Activated CD4-positive, alpha-beta T cell treated with anti-CD3 and anti-CD28 coated beads for 36 hours (primary cell): ENCODE measurements around the gene GCDH. TPM values are rescaled to one million over a fixed set of nuclear protein-coding genes. Genes with fewer than 3 reads are reported as not detected.

Experiments
- ATAC-seq: fragments of 200-7000 bp; cut with Tn5 transposase; one replicate; pipeline ENCODE4 v1.10.0; 2021; ENCODE audit warnings: mild to moderate bottlenecking, moderate library complexity
- CTCF ChIA-PET: fragments of 350-600 bp; sonication (Branson Sonifier 250); formaldehyde crosslinking; loops from one replicate; lab custom pipeline; 2021; ENCODE audit warnings: antibody characterized with exemption; lab: Charles Lee
- POLR2A ChIA-PET: fragments of 350-600 bp; sonication (Branson Sonifier 250); formaldehyde crosslinking; loops from one replicate; lab custom pipeline; 2021; ENCODE audit warnings: antibody characterized with exemption, inconsistent platforms; lab: Charles Lee
- DNase-seq: peaks from one replicate; pipeline ENCODE4 v3.0.0-alpha.2; 2020
- H3K27ac Mint-ChIP-seq: one replicate; pipeline ENCODE4 v1.8.0; 2021; ENCODE audit warnings: mixed read lengths
- H3K27me3 Mint-ChIP-seq: one replicate; pipeline ENCODE4 v1.8.0; 2021; ENCODE audit warnings: mixed read lengths
- H3K36me3 Mint-ChIP-seq: one replicate; pipeline ENCODE4 v1.8.0; 2021; ENCODE audit warnings: low read depth, mixed read lengths
- H3K4me1 Mint-ChIP-seq: one replicate; pipeline ENCODE4 v1.8.0; 2021; ENCODE audit warnings: mixed read lengths
- H3K4me3 Mint-ChIP-seq: one replicate; pipeline ENCODE4 v1.8.0; 2021; ENCODE audit warnings: mild to moderate bottlenecking, moderate library complexity, mixed read lengths
- H3K9me3 Mint-ChIP-seq: one replicate; pipeline ENCODE4 v1.8.0; 2021; ENCODE audit warnings: low read depth, mixed read lengths
- intact Hi-C, 2 experiments: fragments of 100-400 bp; cut with DNase I in 1 of 2; cut with micrococcal nuclease in 1 of 2; formaldehyde crosslinking; loops; one replicate each; pipeline versions ENCODE4 v1.14.2 to v1.15.1; 2022 to 2024; cut with DNase I, micrococcal nuclease
- total RNA-seq, 2 experiments: library from RNA; stranded (reverse); gene quantifications; one replicate each; pipeline ENCODE4 v1.2.3, GENCODE V29; 2021

GCDH gene
- total RNA-seq, 2 experiments from 2014 or later, result 36.2 to 41.1 TPM

- CTCF ChIA-PET, result interaction anchor here (1.0 to 1.2 kb wide), 2 partner anchors 11 to 39 kb away, joined by 3 to 11 read pairs; partner anchors contain the start of gene RTBDN
- Mint-ChIP-seq H3K27ac (no peak overlapping the region), H3K27me3 (no peaks in the 10 kb centered on the region), H3K4me1 (no peaks in the 10 kb centered on the region), H3K4me3 (no peak overlapping the region), H3K9me3 (no peaks in the 10 kb centered on the region), H3K36me3 (peaks cover 32% of the 10 kb centered on the region)
- ATAC-seq (no peak), DNase-seq (no peak)
- POLR2A ChIA-PET, result interaction anchor here (1.7 kb wide), 1 partner anchor 11 kb away, joined by 9 read pairs; no protein-coding TSS in a partner anchor
- intact Hi-C loops, result no loop called here
Observed at GRCh38 chr19:12873891-12874745, 16.8 kb upstream of the GCDH start.

DNA sequence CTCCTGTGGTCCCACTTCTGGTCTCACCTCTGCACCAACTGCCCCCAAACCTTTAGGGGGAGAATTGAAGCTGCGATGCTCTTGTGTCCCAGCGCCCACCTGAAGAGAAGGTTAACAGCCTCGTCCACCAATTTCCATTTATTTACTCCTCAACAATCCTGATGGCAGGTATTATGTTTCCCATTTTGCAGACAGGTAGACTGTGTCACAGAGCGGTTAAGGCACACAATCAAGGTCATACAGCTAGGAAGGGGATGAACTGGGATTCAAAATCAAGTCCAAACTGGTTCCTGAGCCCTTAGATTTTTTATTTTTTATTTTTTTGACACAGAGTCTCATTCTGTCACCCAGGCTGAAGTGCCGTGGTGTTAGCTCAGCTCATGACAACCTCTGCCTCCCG, 15.9 kb upstream of the GCDH start:
- ChIA-PET CTCF (no interaction called here), POLR2A (no interaction called here)
- Mint-ChIP-seq H3K4me3 (no peak overlapping the region), H3K4me1 (peaks cover 3% of the 10 kb centered on the region), H3K27me3 (no peaks in the 10 kb centered on the region), H3K27ac (no peak overlapping the region), H3K36me3 (peaks cover 32% of the 10 kb centered on the region), H3K9me3 (no peaks in the 10 kb centered on the region)
- ATAC-seq, result no peak
- DNase-seq, result no peak
- intact Hi-C loops, result no loop called here

GRCh38 chr19:12880551-12881171, 10.3 kb upstream of the GCDH start:
- Mint-ChIP-seq H3K9me3 (peaks cover 4% of the 10 kb centered on the region), H3K27ac (peak overlapping the region; percentile 82), H3K36me3 (peaks cover 12% of the 10 kb centered on the region), H3K4me3 (peak overlapping the region; percentile 88), H3K27me3 (no peaks in the 10 kb centered on the region), H3K4me1 (peaks cover 23% of the 10 kb centered on the region)
- DNase-seq (peak; percentile 38), ATAC-seq (no peak)
- CTCF ChIA-PET, result interaction anchor here (0.8 to 2.6 kb wide), 6 partner anchors 10 to 123 kb away, joined by 3 to 10 read pairs (median 5); partner anchors contain the start of gene GCDH
- POLR2A ChIA-PET, result interaction anchor here (0.7 to 1.1 kb wide), 2 partner anchors 10 to 11 kb away, joined by 4 to 6 read pairs; partner anchors contain the start of gene GCDH
- intact Hi-C loops, result loop anchor here in 1 of 2 experiments (1.0 kb wide), 1 partner anchor 11 kb away; the partner anchor contains the start of gene GCDH

- intact Hi-C loops, result loop anchor here in 1 of 2 experiments (1.0 kb wide), 1 partner anchor 10 kb away; the partner anchor contains the start of gene GCDH
- ATAC-seq, result peak; percentile 75
- ChIA-PET POLR2A (interaction anchor here (0.7 kb wide), 1 partner anchor 9 kb away, joined by 4 read pairs; the partner anchor contains the start of gene GCDH), CTCF (interaction anchor here (1.3 to 2.6 kb wide), 3 partner anchors 10 to 84 kb away, joined by 4 to 10 read pairs (median 5); partner anchors contain the start of gene GCDH)
- H3K27me3 Mint-ChIP-seq, result no peaks in the 10 kb centered on the region
- peak within 1 kb of the TSS; percentile 88 for H3K4me3 Mint-ChIP-seq
- peaks cover 24% of the 10 kb centered on the region for H3K4me1 Mint-ChIP-seq
- peak; percentile 96 for DNase-seq
- peaks cover 12% of the 10 kb centered on the region for H3K36me3 Mint-ChIP-seq
- H3K27ac Mint-ChIP-seq, result peak within 1 kb of the TSS; percentile 82
- peaks cover 4% of the 10 kb centered on the region for H3K9me3 Mint-ChIP-seq
Observed at GRCh38 chr19:12881172-12881808, 9.7 kb upstream of the GCDH start, which contains the start of gene DNASE2. Gene DNASE2 (minus strand): TSS chr19:12881449. CDS start chr19:12881375, 74 bp downstream.

- intact Hi-C loops, result no loop called here
- Mint-ChIP-seq H3K27me3 (no peaks in the 10 kb centered on the region), H3K27ac (peak overlapping the region; percentile 45), H3K36me3 (peaks cover 9% of the 10 kb centered on the region), H3K9me3 (peaks cover 4% of the 10 kb centered on the region), H3K4me3 (peak overlapping the region; percentile 88), H3K4me1 (peaks cover 26% of the 10 kb centered on the region)
- ATAC-seq (no peak), DNase-seq (no peak)
- ChIA-PET POLR2A (interaction anchor here (0.6 to 1.4 kb wide), 2 partner anchors 8 to 161 kb away, joined by 6 to 7 read pairs; partner anchors contain the start of gene GCDH), CTCF (interaction anchor here (0.6 to 3.7 kb wide), 7 partner anchors 10 to 201 kb away, joined by 3 to 36 read pairs (median 3); partner anchors contain the start of gene DHPS)
Observed at GRCh38 chr19:12882589-12882988, 8.4 kb upstream of the GCDH start.

DNA sequence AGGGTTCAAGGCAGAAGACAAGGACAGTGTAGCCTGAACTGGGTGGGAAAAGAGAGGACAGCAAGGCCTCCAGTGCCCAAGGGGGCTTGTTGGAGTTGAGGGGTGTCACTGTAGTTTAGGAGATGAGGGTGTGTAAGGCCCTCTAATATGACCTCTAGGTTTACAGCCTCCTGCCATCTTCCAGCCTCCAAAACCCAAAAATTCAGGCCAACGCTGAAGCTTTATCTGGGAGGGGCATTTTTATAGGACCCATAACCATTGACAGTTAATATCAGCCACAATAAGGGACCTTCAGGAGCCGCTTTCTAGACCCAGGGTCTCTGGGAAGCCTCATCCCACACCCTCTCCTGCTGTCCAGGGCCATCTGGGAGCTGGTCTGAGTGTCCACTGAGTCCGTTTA, 6.8 kb upstream of the GCDH start:
- ATAC-seq (no peak), DNase-seq (no peak)
- ChIA-PET POLR2A (no interaction called here), CTCF (interaction anchor here (0.7 to 3.7 kb wide), 10 partner anchors 11 to 268 kb away, joined by 3 to 36 read pairs (median 4); no protein-coding TSS in a partner anchor)
- intact Hi-C loops, result loop anchor here in 1 of 2 experiments (2.0 kb wide), 1 partner anchor 55 kb away; the partner anchor contains the start of gene CALR
- no peaks in the 10 kb centered on the region for H3K27me3 Mint-ChIP-seq
- peaks cover 26% of the 10 kb centered on the region for H3K4me1 Mint-ChIP-seq
- peak overlapping the region; percentile 79 for H3K4me3 Mint-ChIP-seq
- no peak overlapping the region for H3K27ac Mint-ChIP-seq
- peaks cover 4% of the 10 kb centered on the region for H3K9me3 Mint-ChIP-seq
- H3K36me3 Mint-ChIP-seq, result no peaks in the 10 kb centered on the region

DNA sequence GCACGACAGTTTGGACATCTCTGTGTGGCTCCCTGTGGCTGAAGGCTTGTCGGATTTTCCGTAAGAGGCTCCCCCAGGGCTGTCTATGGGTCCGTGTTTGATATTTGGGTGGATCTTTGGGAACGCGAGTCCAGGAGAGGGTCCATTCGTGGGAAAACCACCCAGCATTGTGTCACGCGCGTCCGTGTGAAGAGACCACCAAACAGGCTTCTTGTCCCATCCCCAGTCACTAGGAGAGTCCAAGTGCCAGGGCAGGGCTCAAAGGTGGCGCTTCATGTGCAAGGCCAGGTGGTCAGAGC, 6.4 kb upstream of the GCDH start:
- POLR2A ChIA-PET, result interaction anchor here (0.6 to 1.2 kb wide), 7 partner anchors 11 to 206 kb away, joined by 3 to 9 read pairs (median 4); partner anchors contain the start of gene FARSA
- Mint-ChIP-seq H3K9me3 (peaks cover 4% of the 10 kb centered on the region), H3K4me3 (peak overlapping the region; percentile 79), H3K27ac (peak overlapping the region; percentile 88), H3K4me1 (peaks cover 26% of the 10 kb centered on the region), H3K36me3 (no peaks in the 10 kb centered on the region), H3K27me3 (no peaks in the 10 kb centered on the region)
- CTCF ChIA-PET, result interaction anchor here (0.6 to 3.7 kb wide), 18 partner anchors 11 to 268 kb away, joined by 3 to 36 read pairs (median 3); no protein-coding TSS in a partner anchor
- ATAC-seq (no peak), DNase-seq (no peak)
- intact Hi-C loops, result loop anchor here in 1 of 2 experiments (2.0 kb wide), 1 partner anchor 54 kb away; the partner anchor contains the start of gene CALR

DNA sequence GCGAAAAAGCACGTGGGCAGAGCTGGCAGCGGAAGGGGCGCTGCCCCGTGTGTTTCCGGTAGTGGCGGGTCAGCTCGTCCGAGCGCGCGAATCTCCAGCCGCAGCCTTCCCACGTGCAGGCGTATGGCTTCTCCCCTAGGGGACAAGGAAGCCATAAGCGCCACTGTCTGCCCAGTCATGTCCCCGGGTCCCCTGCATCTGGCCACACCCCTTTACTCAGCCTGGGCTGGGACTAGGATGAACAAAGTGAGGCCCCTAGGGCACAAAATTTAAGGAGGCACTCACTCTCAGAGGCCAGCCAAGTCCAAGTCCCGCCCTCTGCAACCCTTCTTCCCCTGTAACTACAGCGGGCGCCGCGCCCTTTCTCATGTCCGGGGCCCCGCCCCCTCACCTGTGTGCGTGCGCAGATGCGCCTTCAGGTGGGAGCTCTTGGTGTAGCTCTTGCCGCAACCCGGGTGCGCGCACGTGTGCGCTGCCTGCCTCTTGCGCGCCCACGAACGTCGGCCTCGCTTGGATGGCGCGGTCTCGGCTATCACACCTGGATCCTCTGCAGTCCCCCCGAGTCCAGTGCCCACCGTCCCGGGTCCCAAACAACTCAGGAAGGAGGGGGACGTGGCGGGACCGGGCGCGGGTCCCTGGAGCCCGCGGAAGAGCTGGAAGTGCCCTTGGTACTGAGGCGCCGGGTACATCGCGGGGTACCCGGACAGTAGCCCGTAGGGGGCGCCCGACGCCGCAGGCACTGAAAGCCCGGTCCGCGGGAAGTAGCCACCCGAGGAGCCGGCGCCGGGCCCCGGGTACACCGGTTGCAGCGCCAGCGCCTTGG, 5.8 kb upstream of the GCDH start:
- Mint-ChIP-seq H3K27me3 (no peaks in the 10 kb centered on the region), H3K4me3 (peak overlapping the region; percentile 79), H3K36me3 (no peaks in the 10 kb centered on the region), H3K4me1 (peaks cover 25% of the 10 kb centered on the region), H3K9me3 (peaks cover 4% of the 10 kb centered on the region), H3K27ac (peak overlapping the region; percentile 88)
- ChIA-PET POLR2A (interaction anchor here (0.5 to 1.2 kb wide), 8 partner anchors 12 to 206 kb away, joined by 3 to 15 read pairs (median 4); partner anchors contain the start of gene FARSA), CTCF (interaction anchor here (0.6 to 3.7 kb wide), 19 partner anchors 12 to 267 kb away, joined by 3 to 36 read pairs (median 3); no protein-coding TSS in a partner anchor)
- intact Hi-C loops, result loop anchor here (1.0 to 5.0 kb wide), 9 partner anchors 34 to 266 kb away; partner anchors contain the start of genes CALR (in 2 of the 2), FARSA (in 1 of the 2), RNASEH2A (in 1 of the 2) and SYCE2 (in 1 of the 2)
- ATAC-seq, result peak; percentile 82
- DNase-seq, result peak; percentile 97

DNA sequence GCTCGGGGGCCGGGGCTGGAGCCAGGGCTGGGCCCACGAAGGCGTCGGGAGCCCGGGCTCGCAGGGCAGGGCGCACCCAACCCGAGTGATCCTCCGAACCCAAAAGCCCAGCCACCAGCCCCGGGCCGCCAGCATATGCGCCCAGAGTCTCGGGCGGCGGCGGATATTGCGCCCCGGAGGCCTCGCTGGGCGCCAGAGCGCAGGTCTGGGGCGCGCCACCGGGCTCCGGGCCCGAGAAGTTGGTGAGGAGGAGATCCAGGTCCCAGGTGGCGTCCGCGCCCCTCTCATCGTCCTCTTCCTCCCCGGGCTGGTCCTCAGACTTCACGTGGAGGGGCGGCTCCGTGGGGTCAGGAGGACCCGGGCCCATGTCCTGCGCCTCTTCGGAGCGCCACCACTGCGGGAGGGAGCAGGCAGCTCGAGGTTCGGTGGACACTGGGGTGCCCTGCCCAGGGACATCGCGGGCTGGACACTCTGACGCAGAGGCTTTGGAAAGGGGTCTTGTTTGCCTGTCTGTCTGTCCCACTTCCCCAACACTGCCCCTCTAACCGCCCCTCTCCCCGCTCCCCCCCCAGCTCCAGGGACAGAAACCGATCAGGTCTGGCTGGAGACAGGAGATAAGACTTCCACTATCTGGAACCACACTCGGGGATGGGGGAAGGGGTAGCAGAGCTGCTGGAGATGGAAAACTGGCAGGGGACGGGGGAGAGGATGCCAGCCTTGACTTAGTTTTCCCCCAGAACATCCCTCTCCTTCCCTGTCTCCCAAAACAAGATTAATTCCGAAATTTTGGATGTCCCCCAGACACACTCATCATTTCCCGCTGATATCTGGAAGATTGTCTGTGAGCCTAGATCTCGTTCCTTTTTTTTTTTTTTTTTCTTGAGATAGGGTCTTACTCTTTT, 5.0 kb upstream of the GCDH start:
- peak overlapping the region; percentile 37 for H3K4me3 Mint-ChIP-seq
- H3K27me3 Mint-ChIP-seq, result no peaks in the 10 kb centered on the region
- no peak overlapping the region for H3K27ac Mint-ChIP-seq
- intact Hi-C loops, result loop anchor here (1.0 to 5.0 kb wide), 9 partner anchors 33 to 265 kb away; partner anchors contain the start of genes CALR (in 2 of the 2), FARSA (in 1 of the 2), RNASEH2A (in 1 of the 2) and SYCE2 (in 1 of the 2)
- ChIA-PET POLR2A (interaction anchor here (1.2 kb wide), 1 partner anchor 13 kb away, joined by 9 read pairs; no protein-coding TSS in a partner anchor), CTCF (interaction anchor here (0.5 to 3.7 kb wide), 11 partner anchors 13 to 266 kb away, joined by 3 to 36 read pairs (median 4); no protein-coding TSS in a partner anchor)
- H3K36me3 Mint-ChIP-seq, result peaks cover 2% of the 10 kb centered on the region
- no peak for DNase-seq
- peaks cover 24% of the 10 kb centered on the region for H3K4me1 Mint-ChIP-seq
- ATAC-seq, result peak; percentile 1
- peaks cover 4% of the 10 kb centered on the region for H3K9me3 Mint-ChIP-seq
